Peyer's patch (tissue), 4 donors: ENCODE data around the gene MAPK14.

Source experiments
- POLR2A ChIP-seq, 2 donors: fragments of 450-650 bp; IDR thresholded peaks; one replicate each; pipeline ENCODE4 v1.5.1; 2017; ENCODE audit warnings: antibody characterized with exemption in 2 of 2, mild to moderate bottlenecking in 2 of 2, moderate library complexity in 2 of 2
- TF ChIP-seq, protein P1 (sequence below), 6 experiments: fragments of 450-650 bp in 4 of 6; fragments of 200-600 bp in 2 of 6; sonication (generic) in 1 of 6; IDR thresholded peaks; one replicate each; pipeline ENCODE4 v1.5.1; 2017 to 2019; ENCODE audit warnings: antibody characterized with exemption in 6 of 6, mild to moderate bottlenecking in 3 of 6, moderate library complexity in 1 of 6

GRCh38 chr6:36139431-36139830, 111.8 kb downstream of the MAPK14 start:
- TF ChIP-seq, protein P1, sequence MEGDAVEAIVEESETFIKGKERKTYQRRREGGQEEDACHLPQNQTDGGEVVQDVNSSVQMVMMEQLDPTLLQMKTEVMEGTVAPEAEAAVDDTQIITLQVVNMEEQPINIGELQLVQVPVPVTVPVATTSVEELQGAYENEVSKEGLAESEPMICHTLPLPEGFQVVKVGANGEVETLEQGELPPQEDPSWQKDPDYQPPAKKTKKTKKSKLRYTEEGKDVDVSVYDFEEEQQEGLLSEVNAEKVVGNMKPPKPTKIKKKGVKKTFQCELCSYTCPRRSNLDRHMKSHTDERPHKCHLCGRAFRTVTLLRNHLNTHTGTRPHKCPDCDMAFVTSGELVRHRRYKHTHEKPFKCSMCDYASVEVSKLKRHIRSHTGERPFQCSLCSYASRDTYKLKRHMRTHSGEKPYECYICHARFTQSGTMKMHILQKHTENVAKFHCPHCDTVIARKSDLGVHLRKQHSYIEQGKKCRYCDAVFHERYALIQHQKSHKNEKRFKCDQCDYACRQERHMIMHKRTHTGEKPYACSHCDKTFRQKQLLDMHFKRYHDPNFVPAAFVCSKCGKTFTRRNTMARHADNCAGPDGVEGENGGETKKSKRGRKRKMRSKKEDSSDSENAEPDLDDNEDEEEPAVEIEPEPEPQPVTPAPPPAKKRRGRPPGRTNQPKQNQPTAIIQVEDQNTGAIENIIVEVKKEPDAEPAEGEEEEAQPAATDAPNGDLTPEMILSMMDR (IDR thresholded peaks at IDR 0.05), result peak in 2 of 6 experiments; percentile 17 to 20
- TF ChIP-seq POLR2A (IDR thresholded peaks at IDR 0.05), result no peak
